WTC11 (cell line): ENCODE results near the gene TTC28. TPM values are rescaled to one million over a fixed set of nuclear protein-coding genes. Genes with fewer than 3 reads are reported as not detected.

ENCODE experiments used
- ATAC-seq: fragments of 200-7000 bp; cut with Tn5 transposase; 2 replicates; pipeline ENCODE4 v1.10.0; 2021; ENCODE audit warnings: mild to moderate bottlenecking, moderate library complexity
- CTCF ChIA-PET: fragments of 300-600 bp; sonication (Branson Sonifier 250); formaldehyde crosslinking; loops from one replicate; lab custom pipeline; 2021; ENCODE audit warnings: antibody characterized with exemption; lab: Charles Lee
- POLR2A ChIA-PET: fragments of 350-600 bp; sonication (Branson Sonifier 250); formaldehyde crosslinking; loops from one replicate; lab custom pipeline; 2021; ENCODE audit warnings: antibody characterized with exemption; lab: Charles Lee
- DNase-seq: peaks from one replicate; pipeline ENCODE4 v3.0.0; 2021; ENCODE audit warnings: low spot score
- H3K27ac Mint-ChIP-seq: 2 replicates; pipeline ENCODE4 v1.8.0; 2021; ENCODE audit warnings: mixed read lengths
- H3K27me3 Mint-ChIP-seq: 2 replicates; pipeline ENCODE4 v1.8.0; 2021; ENCODE audit warnings: low read depth, mild to moderate bottlenecking, moderate library complexity, mixed read lengths
- H3K36me3 Mint-ChIP-seq: 2 replicates; pipeline ENCODE4 v1.8.0; 2021; ENCODE audit warnings: mixed read lengths
- H3K4me1 Mint-ChIP-seq: 2 replicates; pipeline ENCODE4 v1.8.0; 2022; ENCODE audit warnings: mixed read lengths
- H3K4me3 Mint-ChIP-seq: 2 replicates; pipeline ENCODE4 v1.8.0; 2021; ENCODE audit warnings: mild to moderate bottlenecking, moderate library complexity, mixed read lengths
- H3K9me3 Mint-ChIP-seq: 2 replicates; pipeline ENCODE4 v1.8.0; 2021; ENCODE audit warnings: mixed read lengths
- AFF4 ChIP-seq: sonication (generic); formaldehyde crosslinking; IDR thresholded peaks from 2 replicates; pipeline ENCODE4 v1.8.1; 2023; ENCODE audit warnings: mild to moderate bottlenecking, missing genetic modification reagents, borderline replicate concordance
- AR ChIP-seq: fragments of 250-450 bp; sonication (Bioruptor Pico); IDR thresholded peaks from 2 replicates; pipeline ENCODE4 v1.9.0; 2021; ENCODE audit warnings: mild to moderate bottlenecking
- ATF1 ChIP-seq: sonication (generic); formaldehyde crosslinking; IDR thresholded peaks from 2 replicates; pipeline ENCODE4 v1.8.1; 2023; ENCODE audit warnings: mild to moderate bottlenecking, moderate library complexity, missing genetic modification reagents
- HMGA2 ChIP-seq: fragments of 250-450 bp; sonication (Bioruptor Pico); IDR thresholded peaks from 2 replicates; pipeline ENCODE4 v1.4.0; 2021; ENCODE audit warnings: mild to moderate bottlenecking, moderate library complexity
- IRF2 ChIP-seq: sonication (generic); formaldehyde crosslinking; IDR thresholded peaks from 2 replicates; pipeline ENCODE4 v1.8.0; 2022; ENCODE audit warnings: low read depth, missing genetic modification reagents, borderline replicate concordance
- USF2 ChIP-seq: sonication (generic); formaldehyde crosslinking; IDR thresholded peaks from 2 replicates; pipeline ENCODE4 v1.8.1; 2023; ENCODE audit warnings: mild to moderate bottlenecking, missing genetic modification reagents, moderate library complexity
- ZBTB21 ChIP-seq: sonication (generic); formaldehyde crosslinking; IDR thresholded peaks from 2 replicates; pipeline ENCODE4 v1.8.1; 2023; ENCODE audit warnings: mild to moderate bottlenecking, missing genetic modification reagents, borderline replicate concordance
- ZBTB43 ChIP-seq: sonication (generic); formaldehyde crosslinking; IDR thresholded peaks from 2 replicates; pipeline ENCODE4 v1.8.1; 2023; ENCODE audit warnings: mild to moderate bottlenecking, missing genetic modification reagents
- ZMAT4 ChIP-seq: fragments of 250-450 bp; sonication (Bioruptor Pico); IDR thresholded peaks from 2 replicates; pipeline ENCODE4 v1.9.0; 2021; ENCODE audit warnings: mild to moderate bottlenecking
- ZNF263 ChIP-seq: sonication (generic); formaldehyde crosslinking; IDR thresholded peaks from 2 replicates; pipeline ENCODE4 v1.8.1; 2022; ENCODE audit warnings: low read depth, mild to moderate bottlenecking, moderate library complexity, missing genetic modification reagents
- ZNF423 ChIP-seq: fragments of 250-450 bp; sonication (Bioruptor Pico); IDR thresholded peaks from 2 replicates; pipeline ENCODE4 v2.1.2; 2022; ENCODE audit warnings: mild to moderate bottlenecking, moderate library complexity
- total RNA-seq: library from RNA; stranded (reverse); gene quantifications from 3 replicates; pipeline ENCODE4 v1.2.3, GENCODE V29; 2021

The TTC28 gene
- total RNA-seq, 1 experiment from 2014 or later, result 13.0 TPM

GRCh38 chr22:28093711-28094110 lies 585.9 kb downstream of the TTC28 start:
- no peak for DNase-seq
- POLR2A ChIA-PET, result no interaction called here

More at GRCh38 chr22:28093711-28094110, 585.9 kb downstream of the TTC28 start:
- 0 out of 2 replicates have a peak, but pooled peaks cover 2% of the 10 kb centered on the region for H3K4me1 Mint-ChIP-seq
- H3K36me3 Mint-ChIP-seq, result peaks cover 1% of the 10 kb centered on the region
- TF ChIP-seq IRF2 (CRISPR knock-in tag), result no peak
- TF ChIP-seq ZNF263 (CRISPR knock-in tag), result no peak
- TF ChIP-seq AR (CRISPR knock-in tag), result no peak
- TF ChIP-seq ZBTB43 (CRISPR knock-in tag), result no peak
- no peak for TF ChIP-seq ZBTB21 (CRISPR knock-in tag)
- TF ChIP-seq ZNF423 (CRISPR knock-in tag), result no peak
- no peak for TF ChIP-seq ATF1 (CRISPR knock-in tag)
- TF ChIP-seq HMGA2 (CRISPR knock-in tag), result no peak
- TF ChIP-seq ZMAT4, result no peak
- TF ChIP-seq USF2, result no peak
- TF ChIP-seq AFF4, result no peak
- no peak for ATAC-seq
- no peaks in the 10 kb centered on the region for H3K27me3 Mint-ChIP-seq
- no peak overlapping the region for H3K4me3 Mint-ChIP-seq
- H3K27ac Mint-ChIP-seq, result no peak overlapping the region; the same call in 1 of the 2 replicates
- H3K9me3 Mint-ChIP-seq, result peaks cover under 1% of the 10 kb centered on the region; the same call in 1 of the 2 replicates
- CTCF ChIA-PET, result interaction anchor here (1.1 to 1.3 kb wide), 2 partner anchors 19 to 42 kb away, joined by 3 to 4 read pairs; no protein-coding TSS in a partner anchor
